Thyroid gland (tissue), 4 donors: ENCODE measurements around the gene TMEM82. TPM values are rescaled to one million over a fixed set of nuclear protein-coding genes. Genes with fewer than 3 reads are reported as not detected.

Source experiments
- DNase-seq, 2 donors: peaks; one replicate each; pipeline ENCODE4 v3.0.0-alpha.2; 2019
- H3K27ac ChIP-seq, 3 donors: fragments of 200-600 bp; sonication (generic); 1 replicate in 2 of 3; 2 replicates in 1 of 3; pipeline ENCODE4 v1.5.1; 2016 to 2019; ENCODE audit warnings: mild to moderate bottlenecking in 1 of 3, moderate library complexity in 1 of 3
- H3K27me3 ChIP-seq: fragments of 200-600 bp; sonication (generic); one replicate; pipeline ENCODE4 v1.5.1; 2019
- H3K36me3 ChIP-seq, 2 donors: fragments of 200-600 bp; sonication (generic); one replicate each; pipeline ENCODE4 v1.5.1; 2016 to 2019
- H3K4me1 ChIP-seq, 2 donors: fragments of 200-600 bp; sonication (generic); one replicate each; pipeline ENCODE4 v1.5.1; 2017 to 2019
- H3K4me3 ChIP-seq, 3 donors: fragments of 200-600 bp; sonication (generic); replicated peaks in 1 of 3; 1 replicate in 2 of 3; 2 replicates in 1 of 3; pipeline ENCODE4 v1.5.1; 2016; ENCODE audit warnings: mild to moderate bottlenecking in 1 of 3
- H3K9me3 ChIP-seq: fragments of 200-600 bp; sonication (generic); one replicate; pipeline ENCODE4 v1.5.1; 2017
- CTCF ChIP-seq, 6 experiments: fragments of 200-600 bp in 3 of 6; fragments of 450-650 bp in 3 of 6; sonication (generic) in 3 of 6; IDR thresholded peaks; one replicate each; pipeline ENCODE4 v1.5.1; 2016 to 2019; ENCODE audit warnings: antibody characterized with exemption in 6 of 6, mild to moderate bottlenecking in 2 of 6, inconsistent platforms in 1 of 6, moderate library complexity in 1 of 6
- POLR2A ChIP-seq, 2 donors: fragments of 450-650 bp; IDR thresholded peaks; one replicate each; pipeline ENCODE4 v1.6.1; 2017; ENCODE audit warnings: antibody characterized with exemption in 2 of 2, mild to moderate bottlenecking in 2 of 2, moderate library complexity in 1 of 2
- WGBS, 2 donors: methylation state at CpG; one replicate each; pipeline ENCODE4 v1.1.5; 2017; 5-methylcytosine and 5-hydroxymethylcytosine counted together
- intact Hi-C: fragments of 100-400 bp; cut with DNase I; formaldehyde crosslinking; loops from one replicate; pipeline ENCODE4 v1.15.1; 2023
- total RNA-seq, 4 donors: library from RNA; depleted of rRNA; stranded (reverse); fragments of >200 nt; gene quantifications; one replicate each; pipeline ENCODE4 v1.2.3, GENCODE V29; 2016

TMEM82 gene
- total RNA-seq, 4 donors from 2014 or later, result not detected

- Histone ChIP-seq H3K36me3 (no peaks in the 10 kb centered on the region), H3K4me3 (no peak overlapping the region), H3K27me3 (no peaks in the 10 kb centered on the region), H3K27ac (no peak overlapping the region), H3K9me3 (no peaks in the 10 kb centered on the region), H3K4me1 (peaks cover 7 to 40% of the 10 kb centered on the region in 2 donors)
- DNase-seq, result no peak
- intact Hi-C loops, result no loop called here
- 97 to 99% methylated on average over 11 of the region's 11 CpGs for WGBS, 2 donors
- TF ChIP-seq POLR2A (IDR thresholded peaks at IDR 0.05), result no peak
- no peak for TF ChIP-seq CTCF (IDR thresholded peaks at IDR 0.05)
Measured at GRCh38 chr1:15705184-15705566, 37.1 kb upstream of the TMEM82 start.

DNA sequence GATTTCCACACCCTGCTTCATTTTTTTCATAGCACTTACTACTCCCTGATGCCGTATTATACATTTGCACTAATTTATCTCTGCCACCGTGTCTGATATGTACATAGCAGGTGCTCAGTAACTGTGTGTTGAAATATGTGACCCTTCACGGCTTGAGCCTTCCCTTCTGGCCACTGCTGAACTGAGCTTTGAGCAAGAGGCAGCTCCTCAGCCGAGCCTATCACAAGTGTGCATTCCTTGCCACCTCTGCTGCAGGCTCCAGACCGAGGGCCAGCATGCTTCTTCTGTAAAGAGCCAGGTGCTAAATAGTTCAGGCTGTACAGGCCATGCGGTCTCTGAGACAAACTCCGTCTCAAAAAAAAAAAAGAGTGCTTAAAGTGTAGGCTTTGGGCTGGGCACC lies 35.5 kb upstream of the TMEM82 start:
- Histone ChIP-seq H3K27me3 (no peaks in the 10 kb centered on the region), H3K27ac (no peak overlapping the region), H3K4me3 (no peak overlapping the region), H3K4me1 (peaks cover 0 to 33% of the 10 kb centered on the region in 2 donors), H3K36me3 (no peaks in the 10 kb centered on the region), H3K9me3 (no peaks in the 10 kb centered on the region)
- no peak for TF ChIP-seq CTCF (IDR thresholded peaks at IDR 0.05)
- TF ChIP-seq POLR2A (IDR thresholded peaks at IDR 0.05), result no peak
- no peak for DNase-seq
- WGBS, 2 donors, result 73 to 79% methylated on average over 6 to 7 of the region's 7 CpGs
- intact Hi-C loops, result no loop called here

DNA sequence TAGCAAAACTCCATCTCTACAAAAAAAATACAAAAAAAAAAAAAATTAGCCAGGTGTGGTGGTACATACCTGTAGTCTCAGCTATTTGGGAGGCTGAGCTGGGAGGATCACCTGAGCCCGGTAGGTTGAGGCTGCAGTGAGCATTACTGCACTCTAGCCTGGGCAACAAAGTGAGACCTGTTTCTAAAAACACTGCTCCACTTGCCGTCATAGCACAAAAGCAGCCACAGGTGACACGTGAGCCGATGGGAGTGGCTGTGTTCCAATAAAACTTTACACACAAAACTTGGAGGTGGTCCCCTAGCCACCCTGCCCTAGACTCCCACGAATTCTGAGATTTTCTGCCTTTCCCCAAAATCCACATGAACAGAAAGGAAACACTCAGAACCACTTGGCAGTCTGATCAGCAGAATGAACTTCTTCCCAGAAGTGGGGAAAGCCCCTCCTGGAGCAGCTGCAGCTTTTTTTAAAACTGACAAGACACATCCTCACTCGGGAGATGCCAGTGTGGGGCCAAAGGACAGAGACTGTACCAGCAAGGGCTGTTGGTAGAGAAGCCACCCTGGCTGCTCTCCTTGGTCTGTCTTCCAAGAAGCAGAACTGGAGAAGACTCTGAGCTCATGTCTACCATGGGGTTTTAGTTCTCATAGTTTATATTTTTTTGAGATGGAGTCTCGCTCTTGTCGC lies 34.9 kb upstream of the TMEM82 start:
- H3K36me3 ChIP-seq, result no peaks in the 10 kb centered on the region
- no peak for DNase-seq
- no peaks in the 10 kb centered on the region for H3K9me3 ChIP-seq
- no peak overlapping the region for H3K4me3 ChIP-seq
- TF ChIP-seq CTCF (IDR thresholded peaks at IDR 0.05) (no peak), POLR2A (IDR thresholded peaks at IDR 0.05) (no peak)
- 66 to 87% methylated on average over 8 of the region's 8 CpGs for WGBS, 2 donors
- no peaks in the 10 kb centered on the region for H3K27me3 ChIP-seq
- no peak overlapping the region for H3K27ac ChIP-seq
- H3K4me1 ChIP-seq, result peaks cover 0 to 33% of the 10 kb centered on the region in 2 donors
- intact Hi-C loops, result no loop called here

DNA sequence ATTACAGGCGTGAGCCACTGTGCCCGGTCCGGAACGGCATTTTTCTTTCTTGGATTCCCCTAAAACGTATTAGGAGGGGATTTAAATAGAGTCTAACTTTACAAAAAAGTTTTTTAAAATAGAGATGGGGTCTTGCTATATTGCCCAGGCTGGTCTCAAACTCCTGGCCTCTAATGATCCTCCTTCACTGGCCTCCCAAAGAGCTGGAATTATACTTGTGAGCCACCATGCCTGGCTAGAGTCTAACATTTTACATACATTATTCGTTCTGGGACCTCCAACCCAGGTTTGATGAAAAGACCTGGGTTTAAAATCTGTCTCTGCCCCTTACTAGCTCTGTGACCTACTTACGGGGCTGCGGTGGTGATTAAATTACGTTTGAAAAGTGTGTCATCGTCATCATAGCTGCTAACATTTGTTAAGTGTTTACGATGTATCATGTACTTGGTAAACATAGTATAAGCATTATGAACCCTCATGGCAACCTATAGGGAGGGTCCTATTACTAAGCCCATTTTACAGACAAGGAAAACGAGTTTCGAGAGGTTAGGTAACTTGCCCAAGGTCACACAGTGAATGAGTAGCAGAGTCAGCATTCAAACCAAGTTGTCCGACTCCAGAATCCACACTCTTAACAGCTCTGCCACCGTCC lies 33.7 kb upstream of the TMEM82 start:
- 96 to 97% methylated on average over 15 of the region's 15 CpGs for WGBS, 2 donors
- Histone ChIP-seq H3K27ac (no peak overlapping the region), H3K27me3 (no peaks in the 10 kb centered on the region), H3K36me3 (no peaks in the 10 kb centered on the region), H3K4me3 (no peak overlapping the region), H3K9me3 (no peaks in the 10 kb centered on the region), H3K4me1 (peaks cover 0 to 23% of the 10 kb centered on the region in 2 donors)
- intact Hi-C loops, result no loop called here
- DNase-seq, result no peak
- TF ChIP-seq POLR2A (IDR thresholded peaks at IDR 0.05) (no peak), CTCF (IDR thresholded peaks at IDR 0.05) (no peak)

DNA sequence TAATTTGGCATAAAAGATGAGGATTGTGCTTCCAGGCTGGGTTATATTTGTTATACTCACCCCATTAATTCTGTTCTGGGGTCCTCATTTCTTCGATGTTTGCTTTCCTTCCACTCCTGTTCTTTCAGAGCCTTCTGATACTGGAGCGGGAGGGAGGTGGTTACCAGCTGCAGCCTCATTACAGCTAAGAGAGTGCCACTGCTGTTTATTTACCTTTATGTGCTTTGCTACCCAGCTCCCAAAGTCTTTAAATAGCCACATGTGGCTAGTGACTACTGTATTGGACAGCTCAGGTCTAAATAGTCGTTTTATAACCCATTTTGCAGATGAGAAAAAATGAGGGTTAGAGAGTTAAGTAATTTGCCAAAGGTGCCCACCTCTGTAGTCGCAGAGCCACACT lies 33.1 kb upstream of the TMEM82 start:
- 95 to 97% methylated on average over 4 of the region's 4 CpGs for WGBS, 2 donors
- Histone ChIP-seq H3K4me3 (no peak overlapping the region), H3K27ac (no peak overlapping the region), H3K27me3 (no peaks in the 10 kb centered on the region), H3K36me3 (no peaks in the 10 kb centered on the region), H3K9me3 (no peaks in the 10 kb centered on the region), H3K4me1 (peaks cover 4 to 21% of the 10 kb centered on the region in 2 donors)
- DNase-seq, result no peak
- TF ChIP-seq CTCF (IDR thresholded peaks at IDR 0.05) (no peak), POLR2A (IDR thresholded peaks at IDR 0.05) (no peak)
- intact Hi-C loops, result no loop called here
